Embryonic facial prominence (tissue), 1 donor: ENCODE results near the gene SHOC1.
A peak's percentile ranks its signal among the peaks of the same experiment; 100 is the strongest.
"Not testable (repeated sequence)": the region's sequence is repeated elsewhere in the genome, so short reads cannot be mapped to it uniquely, and the experiment has no call there.

Source experiments
- DNase-seq: peaks from one replicate; pipeline ENCODE4 v3.0.0-alpha.2; 2016; ENCODE audit errors: extremely low spot score

Gene SHOC1

GRCh38 chr9:111794835-111795556, at the start of gene SHOC1:
TSS of gene SHOC1 (minus strand) at chr9:111794937. CDS start at chr9:111791418, 3,519 bp downstream.
- no peak for DNase-seq

GRCh38 chr9:111843971-111844370, 49.2 kb upstream of the SHOC1 start:
- no peak for DNase-seq

GRCh38 chr9:111842313-111842712, 47.6 kb upstream of the SHOC1 start:
- DNase-seq, result no peak

- DNase-seq, result no peak
Observed at GRCh38 chr9:111840442-111840841, 45.7 kb upstream of the SHOC1 start.

GRCh38 chr9:111839987-111840386, 45.2 kb upstream of the SHOC1 start:
- DNase-seq, result no peak

GRCh38 chr9:111839387-111839786, 44.6 kb upstream of the SHOC1 start:
- no peak for DNase-seq

GRCh38 chr9:111838439-111838838, 43.7 kb upstream of the SHOC1 start:
- DNase-seq, result no peak

- DNase-seq, result peak; percentile 22
Observed at GRCh38 chr9:111836311-111836710, 41.6 kb upstream of the SHOC1 start.

- DNase-seq, result no peak
Observed at GRCh38 chr9:111833941-111834340, 39.2 kb upstream of the SHOC1 start.

- DNase-seq, result no peak
Observed at GRCh38 chr9:111832449-111832848, 37.7 kb upstream of the SHOC1 start.

- no peak for DNase-seq
Observed at GRCh38 chr9:111831371-111832108, 36.8 kb upstream of the SHOC1 start.

- no peak for DNase-seq
Observed at GRCh38 chr9:111828193-111828592, 33.5 kb upstream of the SHOC1 start.

GRCh38 chr9:111825468-111826145, 30.9 kb upstream of the SHOC1 start:
- DNase-seq, result no peak

GRCh38 chr9:111821006-111821528, 26.3 kb upstream of the SHOC1 start:
- DNase-seq, result no peak

GRCh38 chr9:111819360-111819759, 24.6 kb upstream of the SHOC1 start:
- no peak for DNase-seq

- peak; percentile 6 for DNase-seq
Observed at GRCh38 chr9:111815285-111816070, 20.7 kb upstream of the SHOC1 start.

GRCh38 chr9:111812337-111812736, 17.6 kb upstream of the SHOC1 start:
- DNase-seq, result no peak

- DNase-seq, result no peak
Observed at GRCh38 chr9:111810908-111811307, 16.2 kb upstream of the SHOC1 start.

GRCh38 chr9:111810415-111810814, 15.7 kb upstream of the SHOC1 start:
- not testable (repeated sequence) for DNase-seq

- DNase-seq, result no peak
Observed at GRCh38 chr9:111807197-111807596, 12.5 kb upstream of the SHOC1 start.

- DNase-seq, result no peak
Observed at GRCh38 chr9:111806259-111806658, 11.5 kb upstream of the SHOC1 start.

GRCh38 chr9:111805830-111806241, 11.1 kb upstream of the SHOC1 start:
- no peak for DNase-seq
